Hepatocyte (in vitro differentiated cells): ENCODE data around the gene ABCD4. TPM values are rescaled to one million over a fixed set of nuclear protein-coding genes. Genes with fewer than 3 reads are reported as not detected.

Source experiments
- DNase-seq: peaks from one replicate; pipeline ENCODE4 v3.0.0-alpha.2; 2016; ENCODE audit warnings: low spot score
- H2AFZ ChIP-seq: fragments of 200-600 bp; sonication (generic); 2 replicates; pipeline ENCODE4 v1.6.0; 2016; ENCODE audit warnings: antibody characterized with exemption, mild to moderate bottlenecking
- H3K27ac ChIP-seq: fragments of 200-600 bp; sonication (generic); 2 replicates; pipeline ENCODE4 v1.5.1; 2016; ENCODE audit warnings: mild to moderate bottlenecking
- H3K27me3 ChIP-seq: fragments of 200-600 bp; sonication (generic); 2 replicates; pipeline ENCODE4 v1.6.1; 2016
- H3K36me3 ChIP-seq: fragments of 200-600 bp; sonication (generic); replicated peaks from 2 replicates; pipeline ENCODE4 v1.5.1; 2016; ENCODE audit warnings: low read depth; ENCODE audit not compliant: insufficient read depth
- H3K4me1 ChIP-seq: fragments of 200-600 bp; sonication (generic); 2 replicates; pipeline ENCODE4 v1.5.1; 2016; ENCODE audit warnings: mild to moderate bottlenecking, moderate library complexity; ENCODE audit not compliant: insufficient read depth
- H3K4me2 ChIP-seq: fragments of 200-600 bp; sonication (generic); 2 replicates; pipeline ENCODE4 v1.6.0; 2016
- H3K4me3 ChIP-seq: fragments of 200-600 bp; sonication (generic); 2 replicates; pipeline ENCODE4 v1.5.1; 2016; ENCODE audit warnings: mild to moderate bottlenecking
- H3K79me2 ChIP-seq: fragments of 200-600 bp; sonication (generic); 2 replicates; pipeline ENCODE4 v1.6.0; 2017; ENCODE audit warnings: mild to moderate bottlenecking
- H3K9me2 ChIP-seq: fragments of 200-600 bp; sonication (generic); replicated peaks from 2 replicates; pipeline ENCODE4 v1.6.0; 2017; ENCODE audit warnings: mild to moderate bottlenecking; ENCODE audit not compliant: insufficient read depth
- H3K9me3 ChIP-seq: fragments of 200-600 bp; sonication (generic); 2 replicates; pipeline ENCODE4 v1.5.1; 2016; ENCODE audit warnings: low read depth, mild to moderate bottlenecking
- H4K20me1 ChIP-seq: fragments of 200-600 bp; sonication (generic); 2 replicates; pipeline ENCODE4 v1.6.0; 2016; ENCODE audit warnings: mild to moderate bottlenecking; ENCODE audit not compliant: insufficient read depth, poor library complexity, severe bottlenecking
- EZH2 ChIP-seq: fragments of 200-600 bp; sonication (generic); IDR thresholded peaks from 2 replicates; pipeline ENCODE4 v1.6.1; 2016; ENCODE audit warnings: antibody characterized with exemption, mild to moderate bottlenecking, borderline replicate concordance
- EZH2phosphoT487 ChIP-seq: fragments of 200-600 bp; sonication (generic); IDR thresholded peaks from one replicate; pipeline ENCODE4 v1.6.1; 2018; ENCODE audit warnings: antibody characterized with exemption, mild to moderate bottlenecking, low read depth, moderate library complexity; ENCODE audit not compliant: unreplicated experiment, severe bottlenecking
- WGBS: methylation state at CpG from one replicate; pipeline ENCODE4 v1.1.6; 2016; ENCODE audit warnings: low lambda C conversion rate; ENCODE audit errors: missing lambda C conversion rate; 5-methylcytosine and 5-hydroxymethylcytosine counted together
- polyA plus RNA-seq: library from polyadenylated mRNA; unstranded; fragments of >200 nt; fragmentation: Nextera tagmentation; extraction: Ambion mirVana; gene quantifications from 2 replicates; pipeline ENCODE4 v1.2.1, GENCODE V29; 2016
- total RNA-seq: library from RNA; depleted of rRNA; stranded (reverse); fragments of >200 nt; gene quantifications from 2 replicates; pipeline ENCODE4 v1.2.3, GENCODE V29; 2014
- TF ChIP-seq, protein P1 (sequence below): fragments of 200-600 bp; sonication (generic); IDR thresholded peaks from 2 replicates; pipeline ENCODE4 v1.5.1; 2016; ENCODE audit warnings: antibody characterized with exemption, mild to moderate bottlenecking; ENCODE audit not compliant: poor library complexity

The ABCD4 gene
- total and polyA plus RNA-seq, 2 experiments from 2014 or later, result 44.0 to 71.9 TPM

DNA sequence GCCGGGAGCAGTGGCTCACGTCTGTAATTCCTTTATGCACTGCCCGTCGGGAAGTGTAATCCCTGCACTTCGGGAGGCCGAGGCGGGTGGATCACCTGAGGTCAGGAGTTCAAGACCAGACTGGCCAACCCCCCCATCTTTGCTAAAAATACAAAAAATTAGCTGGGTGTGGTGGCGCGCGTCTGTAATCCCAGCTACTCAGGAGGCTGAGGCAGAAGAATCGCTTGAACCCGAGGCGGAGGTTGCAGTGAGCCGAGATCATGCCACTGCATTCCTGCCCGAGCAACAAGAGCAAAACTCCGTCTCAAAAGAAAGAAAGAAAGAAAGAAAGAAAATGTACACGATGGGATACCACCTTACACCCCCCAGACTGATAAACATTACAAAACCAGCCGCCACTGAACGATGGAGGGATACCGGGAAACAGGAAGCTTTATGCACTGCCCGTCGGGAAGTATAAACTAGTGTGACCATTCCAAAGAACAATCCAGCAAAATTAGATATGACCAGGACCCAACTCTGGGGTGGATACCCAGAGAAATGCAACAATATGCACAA is 1.1 kb downstream of the ABCD4 start:
- DNase-seq, result no peak
- no peaks in the 10 kb centered on the region for H3K36me3 ChIP-seq
- peak overlapping the region; percentile 68 for H3K4me3 ChIP-seq
- H3K9me2 ChIP-seq, result no peaks in the 10 kb centered on the region
- no peaks in the 10 kb centered on the region for H3K9me3 ChIP-seq
- TF ChIP-seq EZH2 (no peak), EZH2phosphoT487 (no peak)
- TF ChIP-seq, protein P1, sequence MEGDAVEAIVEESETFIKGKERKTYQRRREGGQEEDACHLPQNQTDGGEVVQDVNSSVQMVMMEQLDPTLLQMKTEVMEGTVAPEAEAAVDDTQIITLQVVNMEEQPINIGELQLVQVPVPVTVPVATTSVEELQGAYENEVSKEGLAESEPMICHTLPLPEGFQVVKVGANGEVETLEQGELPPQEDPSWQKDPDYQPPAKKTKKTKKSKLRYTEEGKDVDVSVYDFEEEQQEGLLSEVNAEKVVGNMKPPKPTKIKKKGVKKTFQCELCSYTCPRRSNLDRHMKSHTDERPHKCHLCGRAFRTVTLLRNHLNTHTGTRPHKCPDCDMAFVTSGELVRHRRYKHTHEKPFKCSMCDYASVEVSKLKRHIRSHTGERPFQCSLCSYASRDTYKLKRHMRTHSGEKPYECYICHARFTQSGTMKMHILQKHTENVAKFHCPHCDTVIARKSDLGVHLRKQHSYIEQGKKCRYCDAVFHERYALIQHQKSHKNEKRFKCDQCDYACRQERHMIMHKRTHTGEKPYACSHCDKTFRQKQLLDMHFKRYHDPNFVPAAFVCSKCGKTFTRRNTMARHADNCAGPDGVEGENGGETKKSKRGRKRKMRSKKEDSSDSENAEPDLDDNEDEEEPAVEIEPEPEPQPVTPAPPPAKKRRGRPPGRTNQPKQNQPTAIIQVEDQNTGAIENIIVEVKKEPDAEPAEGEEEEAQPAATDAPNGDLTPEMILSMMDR, result no peak
- H2AFZ ChIP-seq, result peak overlapping the region; percentile 26
- H3K79me2 ChIP-seq, result peaks cover 48% of the 10 kb centered on the region
- WGBS, result 26% methylated on average over 21 of the region's 22 CpGs
- peaks cover 4% of the 10 kb centered on the region for H3K4me1 ChIP-seq
- H4K20me1 ChIP-seq, result peaks cover 22% of the 10 kb centered on the region
- peak overlapping the region; percentile 85 for H3K27ac ChIP-seq
- H3K4me2 ChIP-seq, result peak overlapping the region; percentile 89
- H3K27me3 ChIP-seq, result no peaks in the 10 kb centered on the region

DNA sequence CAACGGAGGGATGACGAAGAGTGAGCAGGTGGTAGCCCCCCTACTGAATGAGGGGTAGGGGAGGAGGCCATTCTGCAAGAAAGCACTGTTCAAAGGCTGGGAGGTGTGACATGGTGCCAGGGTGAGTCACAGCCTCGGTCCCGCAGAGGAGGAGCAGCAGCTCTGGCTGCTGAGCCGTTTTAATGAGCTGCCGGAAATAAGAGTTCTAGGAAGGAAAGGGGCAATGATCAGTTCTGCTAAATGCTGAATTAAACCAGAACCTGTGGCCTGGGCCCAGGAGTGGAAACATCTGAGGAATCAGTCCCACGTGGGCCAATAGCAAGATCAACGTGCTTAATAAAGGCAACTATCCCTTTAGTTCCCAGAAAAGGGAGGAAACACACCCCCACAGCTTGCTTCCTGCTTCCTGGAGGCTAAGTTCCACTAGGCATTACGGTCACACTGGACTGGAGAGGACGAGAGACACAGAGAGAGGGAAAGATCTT is 3.6 kb downstream of the ABCD4 start:
- Histone ChIP-seq H3K9me3 (no peaks in the 10 kb centered on the region), H3K27me3 (no peaks in the 10 kb centered on the region), H3K9me2 (no peaks in the 10 kb centered on the region), H2AFZ (no peak overlapping the region), H3K4me2 (no peak overlapping the region), H3K79me2 (peaks cover 50% of the 10 kb centered on the region), H3K4me3 (no peak overlapping the region), H4K20me1 (peaks cover 26% of the 10 kb centered on the region), H3K27ac (no peak overlapping the region), H3K4me1 (peaks cover 4% of the 10 kb centered on the region), H3K36me3 (no peaks in the 10 kb centered on the region)
- no peak for DNase-seq
- no peak for TF ChIP-seq EZH2phosphoT487
- TF ChIP-seq, protein P1, result no peak
- WGBS, result 88% methylated on average over 10 of the region's 10 CpGs

DNA sequence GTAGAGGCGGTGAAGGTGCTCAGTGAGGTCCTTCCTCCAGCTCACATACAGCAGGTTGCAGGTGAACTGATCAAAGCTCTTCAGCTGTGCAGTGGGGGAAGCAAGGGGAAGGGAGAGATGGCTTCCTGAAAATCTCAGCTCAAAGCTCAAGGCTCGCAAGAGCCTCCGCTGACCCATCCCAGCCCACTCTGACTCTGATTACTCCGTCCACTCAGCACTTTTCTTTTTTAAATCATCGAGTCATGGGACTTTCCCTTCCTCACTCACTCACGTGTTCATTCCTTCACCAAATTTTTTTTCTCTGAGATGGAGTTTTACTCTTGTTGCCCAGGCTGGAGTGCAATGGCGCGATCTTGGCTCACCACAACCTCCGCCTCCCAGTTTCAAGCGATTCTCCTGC is 4.7 kb downstream of the ABCD4 start:
- no peak overlapping the region for H2AFZ ChIP-seq
- H3K9me2 ChIP-seq, result no peaks in the 10 kb centered on the region
- no peaks in the 10 kb centered on the region for H3K9me3 ChIP-seq
- H4K20me1 ChIP-seq, result peaks cover 36% of the 10 kb centered on the region
- H3K4me3 ChIP-seq, result no peak overlapping the region
- H3K4me1 ChIP-seq, result peaks cover 4% of the 10 kb centered on the region
- WGBS, result over 99% methylated on average over 10 of the region's 10 CpGs
- TF ChIP-seq EZH2phosphoT487 (no peak), EZH2 (no peak)
- TF ChIP-seq, protein P1, result no peak
- no peak overlapping the region for H3K4me2 ChIP-seq
- DNase-seq, result no peak
- H3K27ac ChIP-seq, result no peak overlapping the region
- H3K36me3 ChIP-seq, result no peaks in the 10 kb centered on the region
- no peaks in the 10 kb centered on the region for H3K27me3 ChIP-seq
- peaks cover 53% of the 10 kb centered on the region for H3K79me2 ChIP-seq

DNA sequence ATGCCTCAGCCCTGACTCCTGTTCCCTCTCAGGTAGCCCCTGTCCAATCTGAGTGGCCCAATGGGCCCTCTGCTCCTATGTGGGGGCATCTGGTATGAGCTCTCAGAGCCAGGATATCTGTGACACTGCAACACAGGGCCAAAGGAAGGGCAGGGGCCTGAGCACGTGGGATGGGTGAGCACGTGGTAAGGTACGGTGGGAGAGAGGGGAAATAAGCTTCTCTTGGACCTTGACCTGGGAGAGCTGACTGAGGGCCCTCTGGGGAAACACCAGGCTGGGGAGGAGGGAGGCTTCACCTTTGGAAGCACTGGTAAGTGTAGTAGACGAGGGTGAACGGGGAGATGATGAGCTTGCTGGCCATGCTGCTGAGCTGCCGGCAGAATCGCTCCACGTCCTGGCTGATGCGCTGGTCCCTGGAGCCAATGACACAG is 6.7 kb downstream of the ABCD4 start:
- Histone ChIP-seq H3K79me2 (peaks cover 44% of the 10 kb centered on the region), H4K20me1 (peaks cover 33% of the 10 kb centered on the region)

More for the DNA sequence above, 6.7 kb downstream of the ABCD4 start:
- no peaks in the 10 kb centered on the region for H3K4me1 ChIP-seq
- H3K27ac ChIP-seq, result no peak overlapping the region
- H2AFZ ChIP-seq, result no peak overlapping the region
- no peaks in the 10 kb centered on the region for H3K9me2 ChIP-seq
- H3K4me3 ChIP-seq, result no peak overlapping the region
- H3K4me2 ChIP-seq, result no peak overlapping the region
- no peak for TF ChIP-seq EZH2
- TF ChIP-seq, protein P1, result no peak
- no peak for TF ChIP-seq EZH2phosphoT487
- H3K36me3 ChIP-seq, result no peaks in the 10 kb centered on the region
- peak; percentile 51 for DNase-seq
- no peaks in the 10 kb centered on the region for H3K9me3 ChIP-seq
- WGBS, result 83% methylated on average over 9 of the region's 9 CpGs
- no peaks in the 10 kb centered on the region for H3K27me3 ChIP-seq
